Transverse colon (tissue), 3 donors: ENCODE data around the gene PTPRN2.

Source experiments
- CTCF ChIP-seq, 5 experiments: fragments of 200-600 bp in 3 of 5; fragments of 450-650 bp in 2 of 5; sonication (generic) in 3 of 5; IDR thresholded peaks; 1 replicate in 2 of 5; 2 replicates in 3 of 5; pipeline ENCODE4 v1.5.1; 2016 to 2017; ENCODE audit warnings: antibody characterized with exemption in 5 of 5, inconsistent platforms in 3 of 5, mild to moderate bottlenecking in 2 of 5, moderate library complexity in 1 of 5
- POLR2A ChIP-seq: fragments of 450-650 bp; IDR thresholded peaks from one replicate; pipeline ENCODE4 v1.6.1; 2016; ENCODE audit warnings: antibody characterized with exemption, mild to moderate bottlenecking, moderate library complexity

GRCh38 chr7:158355456-158356065, 232.1 kb downstream of the PTPRN2 start:
- TF ChIP-seq CTCF (IDR thresholded peaks at IDR 0.05) (peak in 1 of 5 experiments; percentile 15), POLR2A (no peak)
